DOHH2 (cell line): ENCODE measurements around the gene XYLT2.

Source experiments
- EZH2phosphoT487 ChIP-seq: fragments of 200-600 bp; sonication (generic); IDR thresholded peaks from 2 replicates; pipeline ENCODE4 v1.6.1; 2017; ENCODE audit warnings: borderline replicate concordance, mild to moderate bottlenecking, antibody characterized with exemption, low read length, moderate library complexity, mixed read lengths
- TF ChIP-seq, protein P1 (sequence below): fragments of 200-600 bp; sonication (generic); IDR thresholded peaks from one replicate; pipeline ENCODE4 v1.5.1; 2014; ENCODE audit warnings: antibody characterized with exemption, mild to moderate bottlenecking, low read depth, low read length; ENCODE audit not compliant: poor library complexity, severe bottlenecking

DNA sequence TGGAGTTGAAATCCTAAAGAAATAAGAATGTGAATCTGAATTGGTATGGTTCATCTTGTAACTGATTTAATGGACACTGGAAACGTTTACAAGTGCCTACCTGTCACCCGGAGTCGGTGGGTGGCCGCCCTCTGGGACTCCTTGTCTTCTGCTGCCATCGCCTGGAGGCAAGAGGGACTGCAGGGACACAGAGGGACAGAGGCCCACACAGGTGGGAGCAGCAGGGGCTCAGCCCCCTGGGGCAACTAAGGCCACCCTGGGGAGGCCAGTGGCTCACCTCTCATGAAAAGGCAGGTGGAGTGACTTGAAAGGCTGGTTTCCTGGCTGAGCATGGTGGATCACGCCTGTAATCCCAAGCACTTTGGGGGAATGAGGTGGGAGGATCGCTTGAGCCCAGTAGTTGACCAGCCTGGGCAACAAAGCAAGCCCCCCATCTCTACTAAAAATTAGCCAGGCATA is 48.5 kb upstream of the XYLT2 start:
- TF ChIP-seq, protein P1, sequence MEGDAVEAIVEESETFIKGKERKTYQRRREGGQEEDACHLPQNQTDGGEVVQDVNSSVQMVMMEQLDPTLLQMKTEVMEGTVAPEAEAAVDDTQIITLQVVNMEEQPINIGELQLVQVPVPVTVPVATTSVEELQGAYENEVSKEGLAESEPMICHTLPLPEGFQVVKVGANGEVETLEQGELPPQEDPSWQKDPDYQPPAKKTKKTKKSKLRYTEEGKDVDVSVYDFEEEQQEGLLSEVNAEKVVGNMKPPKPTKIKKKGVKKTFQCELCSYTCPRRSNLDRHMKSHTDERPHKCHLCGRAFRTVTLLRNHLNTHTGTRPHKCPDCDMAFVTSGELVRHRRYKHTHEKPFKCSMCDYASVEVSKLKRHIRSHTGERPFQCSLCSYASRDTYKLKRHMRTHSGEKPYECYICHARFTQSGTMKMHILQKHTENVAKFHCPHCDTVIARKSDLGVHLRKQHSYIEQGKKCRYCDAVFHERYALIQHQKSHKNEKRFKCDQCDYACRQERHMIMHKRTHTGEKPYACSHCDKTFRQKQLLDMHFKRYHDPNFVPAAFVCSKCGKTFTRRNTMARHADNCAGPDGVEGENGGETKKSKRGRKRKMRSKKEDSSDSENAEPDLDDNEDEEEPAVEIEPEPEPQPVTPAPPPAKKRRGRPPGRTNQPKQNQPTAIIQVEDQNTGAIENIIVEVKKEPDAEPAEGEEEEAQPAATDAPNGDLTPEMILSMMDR: peak; percentile 74
- no peak for TF ChIP-seq EZH2phosphoT487
